Osteoblast (primary cell): Measurements from ENCODE around the gene CHST11. TPM values are rescaled to one million over a fixed set of nuclear protein-coding genes. Genes with fewer than 3 reads are reported as not detected.

Experiments used
- DNase-seq: peaks from one replicate; pipeline ENCODE4 v3.0.0; 2011; ENCODE audit warnings: low spot score, mixed read lengths; ENCODE audit not compliant: insufficient read length; ENCODE audit errors: missing footprints
- H2AFZ ChIP-seq: 2 replicates; pipeline ENCODE4 v1.6.0; 2011; ENCODE audit warnings: mild to moderate bottlenecking, low read length
- H3K27ac ChIP-seq: 2 replicates; pipeline ENCODE4 v1.5.1; 2011; ENCODE audit warnings: mild to moderate bottlenecking, low read depth, low read length, moderate library complexity
- H3K27me3 ChIP-seq: 2 replicates; pipeline ENCODE4 v1.6.0; 2012; ENCODE audit warnings: mild to moderate bottlenecking, control low read depth, inconsistent platforms, low read length, moderate library complexity; ENCODE audit not compliant: insufficient read depth
- H3K36me3 ChIP-seq: 2 replicates; pipeline ENCODE4 v1.5.1; 2011; ENCODE audit warnings: mild to moderate bottlenecking, low read length, control low read depth, moderate library complexity; ENCODE audit not compliant: insufficient read depth
- H3K4me1 ChIP-seq: 2 replicates; pipeline ENCODE4 v1.5.1; 2011; ENCODE audit warnings: mild to moderate bottlenecking, low read length, control low read depth, moderate library complexity; ENCODE audit not compliant: insufficient read depth
- H3K4me2 ChIP-seq: 2 replicates; pipeline ENCODE4 v1.6.0; 2011; ENCODE audit warnings: mild to moderate bottlenecking, low read length; ENCODE audit not compliant: insufficient read depth
- H3K4me3 ChIP-seq: fragments of 200-600 bp; sonication (generic); 3 replicates; pipeline ENCODE4 v1.5.1; 2012; ENCODE audit warnings: mild to moderate bottlenecking, low read length, inconsistent platforms; ENCODE audit not compliant: insufficient read depth
- H3K79me2 ChIP-seq: 2 replicates; pipeline ENCODE4 v1.6.0; 2012; ENCODE audit warnings: mild to moderate bottlenecking, low read length, control low read depth, inconsistent platforms; ENCODE audit not compliant: insufficient read depth
- H3K9me3 ChIP-seq: 2 replicates; pipeline ENCODE4 v1.5.1; 2011; ENCODE audit warnings: low read depth, low read length, control low read depth
- H4K20me1 ChIP-seq: 2 replicates; pipeline ENCODE4 v1.6.0; 2012; ENCODE audit warnings: mild to moderate bottlenecking, low read length, control low read depth; ENCODE audit not compliant: insufficient read depth
- total RNA-seq: library from RNA; depleted of rRNA; stranded (reverse); fragments of >200 nt; gene quantifications from 2 replicates; pipeline ENCODE4 v1.2.3, GENCODE V29; 2012
- TF ChIP-seq, protein P1 (sequence below): IDR thresholded peaks from 2 replicates; pipeline ENCODE4 v1.5.1; 2011; ENCODE audit warnings: mild to moderate bottlenecking, low read depth, low read length, moderate library complexity; ENCODE audit errors: extremely low read depth

CHST11 gene
- total RNA-seq, 1 donor: 24.6 TPM

DNA sequence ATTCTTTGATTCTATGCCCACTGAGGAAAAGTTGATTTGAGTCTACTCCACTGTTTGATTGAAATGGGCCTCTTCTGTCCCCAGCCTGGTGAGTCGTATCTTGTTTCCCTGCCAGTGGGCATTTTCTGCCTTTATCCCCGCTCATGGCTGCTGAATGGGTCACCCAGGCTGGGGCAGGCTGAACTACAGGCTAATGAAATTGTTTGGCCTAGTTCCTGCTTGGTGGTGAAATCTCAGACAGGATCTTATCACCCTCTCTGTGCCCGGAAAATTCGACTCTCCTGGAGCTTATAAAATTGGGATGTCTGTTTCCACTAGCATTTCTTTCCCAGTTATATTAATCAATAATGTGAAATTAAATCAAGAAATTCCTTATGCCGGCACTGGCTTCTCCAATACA lies 65.0 kb downstream of the CHST11 start:
- Histone ChIP-seq H4K20me1 (peaks cover 5% of the 10 kb centered on the region), H3K9me3 (no peaks in the 10 kb centered on the region), H3K4me3 (no peak overlapping the region), H3K27me3 (no peaks in the 10 kb centered on the region), H3K36me3 (no peaks in the 10 kb centered on the region), H2AFZ (no peak overlapping the region), H3K79me2 (peaks cover 61% of the 10 kb centered on the region), H3K27ac (no peak overlapping the region), H3K4me2 (peak overlapping the region; percentile 5), H3K4me1 (peaks cover 24% of the 10 kb centered on the region)
- DNase-seq: peak; percentile 66
- TF ChIP-seq, protein P1, sequence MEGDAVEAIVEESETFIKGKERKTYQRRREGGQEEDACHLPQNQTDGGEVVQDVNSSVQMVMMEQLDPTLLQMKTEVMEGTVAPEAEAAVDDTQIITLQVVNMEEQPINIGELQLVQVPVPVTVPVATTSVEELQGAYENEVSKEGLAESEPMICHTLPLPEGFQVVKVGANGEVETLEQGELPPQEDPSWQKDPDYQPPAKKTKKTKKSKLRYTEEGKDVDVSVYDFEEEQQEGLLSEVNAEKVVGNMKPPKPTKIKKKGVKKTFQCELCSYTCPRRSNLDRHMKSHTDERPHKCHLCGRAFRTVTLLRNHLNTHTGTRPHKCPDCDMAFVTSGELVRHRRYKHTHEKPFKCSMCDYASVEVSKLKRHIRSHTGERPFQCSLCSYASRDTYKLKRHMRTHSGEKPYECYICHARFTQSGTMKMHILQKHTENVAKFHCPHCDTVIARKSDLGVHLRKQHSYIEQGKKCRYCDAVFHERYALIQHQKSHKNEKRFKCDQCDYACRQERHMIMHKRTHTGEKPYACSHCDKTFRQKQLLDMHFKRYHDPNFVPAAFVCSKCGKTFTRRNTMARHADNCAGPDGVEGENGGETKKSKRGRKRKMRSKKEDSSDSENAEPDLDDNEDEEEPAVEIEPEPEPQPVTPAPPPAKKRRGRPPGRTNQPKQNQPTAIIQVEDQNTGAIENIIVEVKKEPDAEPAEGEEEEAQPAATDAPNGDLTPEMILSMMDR: no peak

DNA sequence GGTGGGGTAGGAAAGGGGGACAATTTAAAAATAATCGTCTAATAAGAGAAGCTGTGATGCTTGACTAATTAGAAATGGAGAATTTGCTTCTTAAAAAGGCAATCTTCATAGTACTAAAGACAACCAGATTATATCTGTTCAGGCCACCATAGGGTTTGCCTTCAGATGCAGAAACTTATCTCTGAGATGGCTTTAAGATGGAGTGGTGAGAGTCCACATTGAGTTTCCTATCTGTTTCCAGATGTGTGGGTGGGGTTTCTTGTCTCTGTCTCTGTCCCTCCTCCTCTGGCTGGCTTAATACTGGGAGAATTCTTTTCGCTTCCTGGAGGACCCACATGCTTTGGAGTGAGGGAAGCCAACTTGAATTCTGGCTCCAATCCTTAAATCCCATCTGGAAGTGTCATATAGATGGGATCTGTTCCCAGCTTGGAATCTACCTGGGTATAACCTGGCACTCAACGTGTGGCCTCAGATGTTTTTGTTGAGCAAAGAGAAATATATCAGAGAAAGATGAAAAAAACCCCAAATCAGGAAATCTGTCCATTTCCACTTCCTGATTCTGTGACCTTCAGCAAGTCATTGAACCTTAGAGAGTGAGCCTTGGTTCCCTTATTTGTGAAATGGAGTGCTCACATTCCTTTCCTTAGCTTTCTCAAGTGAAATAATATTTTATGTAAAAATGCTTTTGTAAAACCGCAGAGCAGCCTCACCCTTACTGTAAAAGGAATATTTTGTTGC lies 66.4 kb downstream of the CHST11 start:
- TF ChIP-seq, protein P1: no peak
- H3K4me1 ChIP-seq: peaks cover 24% of the 10 kb centered on the region
- no peak overlapping the region for H3K27ac ChIP-seq
- no peaks in the 10 kb centered on the region for H3K36me3 ChIP-seq
- peaks cover 67% of the 10 kb centered on the region for H3K79me2 ChIP-seq
- H2AFZ ChIP-seq: no peak overlapping the region
- peak overlapping the region; percentile 27 for H3K4me2 ChIP-seq
- H4K20me1 ChIP-seq: peaks cover 5% of the 10 kb centered on the region
- no peaks in the 10 kb centered on the region for H3K27me3 ChIP-seq
- no peak overlapping the region for H3K4me3 ChIP-seq
- no peaks in the 10 kb centered on the region for H3K9me3 ChIP-seq
- DNase-seq: peak; percentile 19

DNA sequence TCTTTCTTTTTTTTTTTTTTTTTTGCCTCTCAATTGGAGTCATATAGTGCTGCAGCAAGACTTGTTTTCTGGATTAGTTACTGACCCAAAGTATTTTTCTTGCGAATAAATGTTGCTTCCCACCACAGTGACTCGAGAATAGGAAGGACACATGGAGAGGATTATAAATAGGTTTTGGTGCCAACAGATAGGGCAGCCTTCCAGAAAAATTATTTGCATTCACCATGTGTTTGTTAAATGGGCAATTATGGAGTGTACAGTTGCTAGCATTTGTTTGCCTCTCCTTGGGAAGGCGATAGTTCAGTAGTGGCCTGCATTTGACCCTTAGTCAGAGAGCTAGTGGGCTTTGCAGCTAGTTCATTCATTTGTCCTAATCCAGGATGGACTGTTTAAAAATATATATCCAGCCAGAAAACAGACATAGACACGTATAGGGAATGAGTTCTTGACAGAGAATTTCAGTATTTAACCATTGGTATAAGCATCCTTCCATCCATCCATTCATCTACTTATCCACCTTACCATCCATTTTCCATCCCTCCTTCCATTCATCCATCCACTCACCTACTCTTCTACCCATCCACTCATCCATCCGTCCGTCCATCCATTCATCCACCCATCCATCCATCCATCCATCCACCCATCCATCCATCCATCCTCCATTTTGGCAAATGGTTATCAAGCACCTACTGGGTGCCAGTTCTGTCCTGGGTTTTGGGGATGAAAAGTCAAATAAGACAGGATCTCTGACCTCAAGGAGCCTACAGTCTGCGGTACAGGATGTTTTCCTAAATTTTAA lies 67.5 kb downstream of the CHST11 start:
- H3K4me3 ChIP-seq: no peak overlapping the region
- peaks cover 5% of the 10 kb centered on the region for H4K20me1 ChIP-seq
- no peaks in the 10 kb centered on the region for H3K27me3 ChIP-seq
- H3K4me2 ChIP-seq: no peak overlapping the region
- H3K4me1 ChIP-seq: peaks cover 24% of the 10 kb centered on the region
- DNase-seq: no peak
- no peak overlapping the region for H3K27ac ChIP-seq
- peaks cover 68% of the 10 kb centered on the region for H3K79me2 ChIP-seq
- no peak overlapping the region for H2AFZ ChIP-seq
- TF ChIP-seq, protein P1: no peak
- H3K9me3 ChIP-seq: no peaks in the 10 kb centered on the region
- H3K36me3 ChIP-seq: no peaks in the 10 kb centered on the region

DNA sequence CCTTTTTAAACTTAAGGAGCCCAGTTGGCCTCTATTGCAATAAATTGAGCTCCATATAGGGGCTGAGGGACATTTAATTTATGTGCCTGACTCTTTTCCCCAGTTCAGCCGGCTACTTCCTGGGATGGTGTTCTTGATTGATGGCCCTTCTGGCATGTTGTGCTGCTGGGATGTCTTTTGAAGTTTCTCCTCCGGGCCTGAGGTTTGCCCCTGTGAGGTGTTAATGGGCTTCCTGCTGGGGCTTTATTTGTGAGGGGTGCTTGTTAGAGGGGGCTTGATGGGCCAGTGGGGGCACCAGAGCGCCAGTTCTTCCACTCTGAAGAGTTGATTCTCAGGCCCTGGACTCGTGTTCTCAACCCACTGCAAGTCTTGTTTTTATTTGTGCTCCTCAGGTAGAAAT lies 69.6 kb downstream of the CHST11 start:
- Histone ChIP-seq H3K79me2 (peaks cover 65% of the 10 kb centered on the region), H3K36me3 (no peaks in the 10 kb centered on the region), H3K4me1 (peaks cover 24% of the 10 kb centered on the region), H3K4me3 (no peak overlapping the region), H3K27me3 (no peaks in the 10 kb centered on the region), H2AFZ (no peak overlapping the region), H4K20me1 (peaks cover 5% of the 10 kb centered on the region), H3K4me2 (no peak overlapping the region), H3K27ac (no peak overlapping the region), H3K9me3 (no peaks in the 10 kb centered on the region)
- peak; percentile 29 for DNase-seq
- TF ChIP-seq, protein P1: no peak
